WTC11 (cell line): ENCODE results near the gene KDM2B. TPM values are rescaled to one million over a fixed set of nuclear protein-coding genes. Genes with fewer than 3 reads are reported as not detected.

ENCODE experiments used
- ATAC-seq: fragments of 200-7000 bp; cut with Tn5 transposase; 2 replicates; pipeline ENCODE4 v1.10.0; 2021; ENCODE audit warnings: mild to moderate bottlenecking, moderate library complexity
- CTCF ChIA-PET: fragments of 300-600 bp; sonication (Branson Sonifier 250); formaldehyde crosslinking; loops from one replicate; lab custom pipeline; 2021; ENCODE audit warnings: antibody characterized with exemption; lab: Charles Lee
- POLR2A ChIA-PET: fragments of 350-600 bp; sonication (Branson Sonifier 250); formaldehyde crosslinking; loops from one replicate; lab custom pipeline; 2021; ENCODE audit warnings: antibody characterized with exemption; lab: Charles Lee
- DNase-seq: peaks from one replicate; pipeline ENCODE4 v3.0.0; 2021; ENCODE audit warnings: low spot score
- H3K27ac Mint-ChIP-seq: 2 replicates; pipeline ENCODE4 v1.8.0; 2021; ENCODE audit warnings: mixed read lengths
- H3K27me3 Mint-ChIP-seq: 2 replicates; pipeline ENCODE4 v1.8.0; 2021; ENCODE audit warnings: low read depth, mild to moderate bottlenecking, moderate library complexity, mixed read lengths
- H3K36me3 Mint-ChIP-seq: 2 replicates; pipeline ENCODE4 v1.8.0; 2021; ENCODE audit warnings: mixed read lengths
- H3K4me1 Mint-ChIP-seq: 2 replicates; pipeline ENCODE4 v1.8.0; 2022; ENCODE audit warnings: mixed read lengths
- H3K4me3 Mint-ChIP-seq: 2 replicates; pipeline ENCODE4 v1.8.0; 2021; ENCODE audit warnings: mild to moderate bottlenecking, moderate library complexity, mixed read lengths
- H3K9me3 Mint-ChIP-seq: 2 replicates; pipeline ENCODE4 v1.8.0; 2021; ENCODE audit warnings: mixed read lengths
- CREM ChIP-seq: sonication (generic); formaldehyde crosslinking; IDR thresholded peaks from 2 replicates; pipeline ENCODE4 v1.8.1; 2022; ENCODE audit warnings: mild to moderate bottlenecking, missing genetic modification reagents, moderate library complexity
- EMX1 ChIP-seq: fragments of 250-450 bp; sonication (Bioruptor Pico); IDR thresholded peaks from 2 replicates; pipeline ENCODE4 v1.8.0; 2021; ENCODE audit warnings: mild to moderate bottlenecking
- ETV6 ChIP-seq: sonication (generic); formaldehyde crosslinking; IDR thresholded peaks from 2 replicates; pipeline ENCODE4 v1.8.1; 2022; ENCODE audit warnings: mild to moderate bottlenecking, missing genetic modification reagents
- GTF2I ChIP-seq: fragments of 250-450 bp; sonication (Bioruptor Pico); conservative IDR thresholded peaks from 2 replicates; pipeline ENCODE4 v1.4.0; 2021; ENCODE audit warnings: mild to moderate bottlenecking
- IRF2 ChIP-seq: sonication (generic); formaldehyde crosslinking; IDR thresholded peaks from 2 replicates; pipeline ENCODE4 v1.8.0; 2022; ENCODE audit warnings: low read depth, missing genetic modification reagents, borderline replicate concordance
- NFATC4 ChIP-seq: fragments of 250-450 bp; sonication (Bioruptor Pico); IDR thresholded peaks from 2 replicates; pipeline ENCODE4 v1.9.0; 2021; ENCODE audit warnings: mild to moderate bottlenecking
- NFYB ChIP-seq: sonication (generic); formaldehyde crosslinking; conservative IDR thresholded peaks from 2 replicates; pipeline ENCODE4 v1.8.0; 2022; ENCODE audit warnings: low read depth, missing genetic modification reagents
- NR3C1 ChIP-seq: sonication (generic); formaldehyde crosslinking; conservative IDR thresholded peaks from 2 replicates; pipeline ENCODE4 v1.8.1; 2023; ENCODE audit warnings: low read depth, mild to moderate bottlenecking, missing genetic modification reagents
- PRRX2 ChIP-seq: fragments of 250-450 bp; sonication (Bioruptor Pico); IDR thresholded peaks from 2 replicates; pipeline ENCODE4 v1.8.0; 2021; ENCODE audit warnings: mild to moderate bottlenecking
- SP1 ChIP-seq: sonication (generic); formaldehyde crosslinking; conservative IDR thresholded peaks from 2 replicates; pipeline ENCODE4 v1.8.1; 2022; ENCODE audit warnings: missing genetic modification reagents
- TP53 ChIP-seq: sonication (generic); formaldehyde crosslinking; IDR thresholded peaks from 2 replicates; pipeline ENCODE4 v1.8.1; 2023; ENCODE audit warnings: mild to moderate bottlenecking, missing genetic modification reagents
- ZBTB21 ChIP-seq: sonication (generic); formaldehyde crosslinking; IDR thresholded peaks from 2 replicates; pipeline ENCODE4 v1.8.1; 2023; ENCODE audit warnings: mild to moderate bottlenecking, missing genetic modification reagents, borderline replicate concordance
- ZNF121 ChIP-seq: sonication (generic); formaldehyde crosslinking; IDR thresholded peaks from 2 replicates; pipeline ENCODE4 v1.8.0; 2023; ENCODE audit warnings: missing genetic modification reagents
- ZNF138 ChIP-seq: sonication (generic); formaldehyde crosslinking; conservative IDR thresholded peaks from 2 replicates; pipeline ENCODE4 v1.8.1; 2022; ENCODE audit warnings: mild to moderate bottlenecking, moderate library complexity, missing genetic modification reagents
- ZNF219 ChIP-seq: sonication (generic); formaldehyde crosslinking; IDR thresholded peaks from 2 replicates; pipeline ENCODE4 v1.8.0; 2023; ENCODE audit warnings: missing genetic modification reagents, mild to moderate bottlenecking, borderline replicate concordance
- ZNF396 ChIP-seq: fragments of 250-450 bp; sonication (Bioruptor Pico); IDR thresholded peaks from 2 replicates; pipeline ENCODE4 v1.8.0; 2021; ENCODE audit warnings: mild to moderate bottlenecking, moderate library complexity, borderline replicate concordance
- total RNA-seq: library from RNA; stranded (reverse); gene quantifications from 3 replicates; pipeline ENCODE4 v1.2.3, GENCODE V29; 2021
- TF ChIP-seq, protein P1 (sequence below): sonication (generic); formaldehyde crosslinking; IDR thresholded peaks from 2 replicates; pipeline ENCODE4 v1.8.1; 2022; ENCODE audit warnings: low read depth, mild to moderate bottlenecking, moderate library complexity, missing genetic modification reagents, borderline replicate concordance
- TF ChIP-seq, protein P2 (sequence below): sonication (generic); formaldehyde crosslinking; conservative IDR thresholded peaks from 2 replicates; pipeline ENCODE4 v1.8.1; 2022; ENCODE audit warnings: mild to moderate bottlenecking, missing genetic modification reagents
- TF ChIP-seq, protein P3 (sequence below): fragments of 250-450 bp; sonication (Bioruptor Pico); IDR thresholded peaks from 2 replicates; pipeline ENCODE4 v1.8.0; 2021; ENCODE audit warnings: mild to moderate bottlenecking
- TF ChIP-seq, protein P4 (sequence below): sonication (generic); formaldehyde crosslinking; IDR thresholded peaks from 2 replicates; pipeline ENCODE4 v1.8.0; 2022; ENCODE audit warnings: mild to moderate bottlenecking, missing genetic modification reagents
- TF ChIP-seq, protein P5 (sequence below): sonication (generic); formaldehyde crosslinking; IDR thresholded peaks from 2 replicates; pipeline ENCODE4 v1.8.1; 2023; ENCODE audit warnings: mild to moderate bottlenecking, moderate library complexity, missing genetic modification reagents
- TF ChIP-seq, protein P6 (sequence below): sonication (generic); formaldehyde crosslinking; IDR thresholded peaks from 2 replicates; pipeline ENCODE4 v1.8.1; 2023; ENCODE audit warnings: mild to moderate bottlenecking, missing genetic modification reagents, borderline replicate concordance
- TF ChIP-seq, protein P7 (sequence below): fragments of 250-450 bp; sonication (Bioruptor Pico); IDR thresholded peaks from 2 replicates; pipeline ENCODE4 v1.9.0; 2021; ENCODE audit warnings: mild to moderate bottlenecking

Gene KDM2B
- total RNA-seq, 1 experiment from 2014 or later: 147 TPM

DNA sequence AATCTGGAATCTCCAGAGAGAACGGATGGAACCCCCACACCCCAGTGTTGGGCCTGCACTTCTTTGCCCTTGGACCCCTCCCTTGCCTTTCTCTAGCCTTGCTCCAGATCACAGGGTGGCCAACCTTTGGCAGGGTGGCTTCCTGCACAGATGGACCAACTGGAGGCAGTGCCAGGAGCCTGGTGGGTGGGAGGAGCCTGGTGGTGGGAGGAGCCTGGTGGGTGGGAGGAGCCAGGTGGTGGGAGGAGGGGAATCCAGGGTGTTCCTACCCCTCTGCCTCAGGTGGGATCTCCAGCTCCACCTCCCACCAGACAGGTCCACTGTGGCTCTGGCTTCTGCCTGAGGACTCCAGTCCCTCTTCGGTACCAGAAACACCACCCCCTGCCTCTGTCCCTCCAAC lies 30.5 kb upstream of the KDM2B start (continued):
- TF ChIP-seq IRF2 (CRISPR knock-in tag) (no peak), ZNF138 (no peak)

DNA sequence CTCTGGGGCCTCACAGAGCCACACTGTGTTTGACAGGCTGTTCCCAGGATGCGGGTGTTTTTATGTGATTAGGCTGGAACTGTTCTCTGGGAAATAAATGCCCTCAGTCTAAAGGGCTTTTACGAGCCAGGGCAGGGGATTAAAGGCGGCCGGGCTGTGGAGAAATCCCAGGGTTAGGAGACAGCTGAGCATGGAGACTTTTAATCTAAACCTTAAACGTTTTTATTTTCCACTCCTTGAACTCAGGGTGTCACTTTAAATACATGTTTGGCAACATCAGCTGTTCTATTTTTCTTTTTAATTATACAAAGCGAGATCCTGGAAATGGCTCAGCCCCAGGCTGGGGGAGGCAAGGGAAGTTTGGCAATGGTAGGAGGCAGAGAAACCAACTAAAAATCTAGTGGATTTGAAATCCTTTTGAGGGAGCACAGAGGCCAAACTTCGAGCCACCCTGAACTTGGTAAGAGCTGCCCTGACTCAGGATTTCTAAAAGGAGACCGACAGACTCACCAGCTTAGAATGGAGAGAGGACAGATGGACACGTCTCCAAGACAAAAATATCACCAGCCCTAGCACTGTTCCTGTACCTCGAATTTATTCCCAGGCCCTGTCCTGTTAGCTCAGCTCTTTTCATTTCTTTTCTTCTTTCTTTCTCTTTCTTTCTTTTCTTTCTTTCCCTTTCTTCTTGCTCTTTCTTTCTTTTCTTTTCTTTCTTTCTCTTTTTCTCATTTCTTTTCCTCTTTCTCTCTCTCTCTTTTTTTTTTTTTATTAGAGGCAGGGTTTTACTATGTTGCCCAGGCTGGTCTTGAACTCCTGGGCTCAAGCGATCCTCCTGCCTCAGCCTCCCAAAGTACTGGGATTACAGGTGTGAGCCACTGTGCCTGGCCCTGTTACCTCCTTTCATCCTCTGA lies 29.7 kb upstream of the KDM2B start:
- H3K4me3 Mint-ChIP-seq: no peak overlapping the region
- peak overlapping the region; percentile 61; the same call in 1 of the 2 replicates for H3K27ac Mint-ChIP-seq
- POLR2A ChIA-PET: interaction anchor here (0.7 to 1.6 kb wide), 5 partner anchors 19 to 34 kb away, joined by 3 to 5 read pairs (median 4); partner anchors contain the start of gene KDM2B
- TF ChIP-seq, protein P1, sequence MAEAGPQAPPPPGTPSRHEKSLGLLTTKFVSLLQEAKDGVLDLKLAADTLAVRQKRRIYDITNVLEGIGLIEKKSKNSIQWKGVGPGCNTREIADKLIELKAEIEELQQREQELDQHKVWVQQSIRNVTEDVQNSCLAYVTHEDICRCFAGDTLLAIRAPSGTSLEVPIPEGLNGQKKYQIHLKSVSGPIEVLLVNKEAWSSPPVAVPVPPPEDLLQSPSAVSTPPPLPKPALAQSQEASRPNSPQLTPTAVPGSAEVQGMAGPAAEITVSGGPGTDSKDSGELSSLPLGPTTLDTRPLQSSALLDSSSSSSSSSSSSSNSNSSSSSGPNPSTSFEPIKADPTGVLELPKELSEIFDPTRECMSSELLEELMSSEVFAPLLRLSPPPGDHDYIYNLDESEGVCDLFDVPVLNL (CRISPR knock-in tag): no peak
- TF ChIP-seq TP53 (CRISPR knock-in tag): no peak
- TF ChIP-seq ZNF396 (CRISPR knock-in tag): no peak
- TF ChIP-seq GTF2I (CRISPR knock-in tag): no peak
- TF ChIP-seq PRRX2: no peak
- TF ChIP-seq ETV6 (CRISPR knock-in tag): no peak
- TF ChIP-seq, protein P2, sequence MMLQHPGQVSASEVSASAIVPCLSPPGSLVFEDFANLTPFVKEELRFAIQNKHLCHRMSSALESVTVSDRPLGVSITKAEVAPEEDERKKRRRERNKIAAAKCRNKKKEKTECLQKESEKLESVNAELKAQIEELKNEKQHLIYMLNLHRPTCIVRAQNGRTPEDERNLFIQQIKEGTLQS (CRISPR knock-in tag): no peak
- TF ChIP-seq ZNF219 (CRISPR knock-in tag): no peak
- H3K9me3 Mint-ChIP-seq: peaks cover 5% of the 10 kb centered on the region; the same call in 1 of the 2 replicates
- H3K27me3 Mint-ChIP-seq: no peaks in the 10 kb centered on the region
- H3K4me1 Mint-ChIP-seq: peaks cover 21% of the 10 kb centered on the region
- DNase-seq (no peak), ATAC-seq (no peak)
- CTCF ChIA-PET: interaction anchor here (1.3 to 2.2 kb wide), 3 partner anchors 9 to 58 kb away, joined by 5 to 8 read pairs (median 5); partner anchors contain the start of gene ORAI1
- no peaks in the 10 kb centered on the region for H3K36me3 Mint-ChIP-seq

DNA sequence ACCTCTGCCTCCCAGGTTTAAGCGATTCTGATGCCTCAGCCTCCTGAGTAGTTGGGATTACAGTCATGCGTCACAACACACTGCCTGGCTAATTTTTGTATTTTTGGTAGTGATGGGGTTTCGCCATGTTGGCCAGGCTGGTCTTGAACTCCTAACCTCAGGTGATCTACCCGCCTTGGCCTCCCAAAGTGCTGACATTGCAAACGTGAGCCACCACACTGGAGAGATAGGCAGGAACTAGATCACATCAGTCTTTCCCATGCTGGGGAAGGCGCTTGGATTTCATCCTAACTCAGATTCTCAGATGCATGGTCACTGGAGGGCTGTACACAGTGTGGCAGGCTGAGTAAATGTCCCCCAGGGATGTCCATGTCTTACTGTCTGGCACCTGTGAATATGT lies 27.5 kb upstream of the KDM2B start:
- Mint-ChIP-seq H3K27me3 (no peaks in the 10 kb centered on the region; the same call in 1 of the 2 replicates), H3K4me3 (no peak overlapping the region), H3K36me3 (no peaks in the 10 kb centered on the region), H3K27ac (no peak overlapping the region; the same call in 1 of the 2 replicates), H3K4me1 (peaks cover 14% of the 10 kb centered on the region), H3K9me3 (peaks cover 5% of the 10 kb centered on the region; the same call in 1 of the 2 replicates)
- POLR2A ChIA-PET: no interaction called here
- no peak for ATAC-seq
- no peak for DNase-seq
- CTCF ChIA-PET: no interaction called here
- TF ChIP-seq, protein P3, sequence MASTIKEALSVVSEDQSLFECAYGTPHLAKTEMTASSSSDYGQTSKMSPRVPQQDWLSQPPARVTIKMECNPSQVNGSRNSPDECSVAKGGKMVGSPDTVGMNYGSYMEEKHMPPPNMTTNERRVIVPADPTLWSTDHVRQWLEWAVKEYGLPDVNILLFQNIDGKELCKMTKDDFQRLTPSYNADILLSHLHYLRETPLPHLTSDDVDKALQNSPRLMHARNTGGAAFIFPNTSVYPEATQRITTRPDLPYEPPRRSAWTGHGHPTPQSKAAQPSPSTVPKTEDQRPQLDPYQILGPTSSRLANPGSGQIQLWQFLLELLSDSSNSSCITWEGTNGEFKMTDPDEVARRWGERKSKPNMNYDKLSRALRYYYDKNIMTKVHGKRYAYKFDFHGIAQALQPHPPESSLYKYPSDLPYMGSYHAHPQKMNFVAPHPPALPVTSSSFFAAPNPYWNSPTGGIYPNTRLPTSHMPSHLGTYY (CRISPR knock-in tag): no peak
- TF ChIP-seq NFATC4 (no peak), CREM (CRISPR knock-in tag) (no peak), NFYB (CRISPR knock-in tag) (no peak), ZNF121 (CRISPR knock-in tag) (no peak), EMX1 (CRISPR knock-in tag) (no peak), ETV6 (CRISPR knock-in tag) (no peak), NR3C1 (CRISPR knock-in tag) (no peak), SP1 (CRISPR knock-in tag) (no peak), ZBTB21 (CRISPR knock-in tag) (no peak), ZNF396 (CRISPR knock-in tag) (no peak)
- TF ChIP-seq, protein P4, sequence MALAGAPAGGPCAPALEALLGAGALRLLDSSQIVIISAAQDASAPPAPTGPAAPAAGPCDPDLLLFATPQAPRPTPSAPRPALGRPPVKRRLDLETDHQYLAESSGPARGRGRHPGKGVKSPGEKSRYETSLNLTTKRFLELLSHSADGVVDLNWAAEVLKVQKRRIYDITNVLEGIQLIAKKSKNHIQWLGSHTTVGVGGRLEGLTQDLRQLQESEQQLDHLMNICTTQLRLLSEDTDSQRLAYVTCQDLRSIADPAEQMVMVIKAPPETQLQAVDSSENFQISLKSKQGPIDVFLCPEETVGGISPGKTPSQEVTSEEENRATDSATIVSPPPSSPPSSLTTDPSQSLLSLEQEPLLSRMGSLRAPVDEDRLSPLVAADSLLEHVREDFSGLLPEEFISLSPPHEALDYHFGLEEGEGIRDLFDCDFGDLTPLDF (CRISPR knock-in tag): no peak
- TF ChIP-seq, protein P5, sequence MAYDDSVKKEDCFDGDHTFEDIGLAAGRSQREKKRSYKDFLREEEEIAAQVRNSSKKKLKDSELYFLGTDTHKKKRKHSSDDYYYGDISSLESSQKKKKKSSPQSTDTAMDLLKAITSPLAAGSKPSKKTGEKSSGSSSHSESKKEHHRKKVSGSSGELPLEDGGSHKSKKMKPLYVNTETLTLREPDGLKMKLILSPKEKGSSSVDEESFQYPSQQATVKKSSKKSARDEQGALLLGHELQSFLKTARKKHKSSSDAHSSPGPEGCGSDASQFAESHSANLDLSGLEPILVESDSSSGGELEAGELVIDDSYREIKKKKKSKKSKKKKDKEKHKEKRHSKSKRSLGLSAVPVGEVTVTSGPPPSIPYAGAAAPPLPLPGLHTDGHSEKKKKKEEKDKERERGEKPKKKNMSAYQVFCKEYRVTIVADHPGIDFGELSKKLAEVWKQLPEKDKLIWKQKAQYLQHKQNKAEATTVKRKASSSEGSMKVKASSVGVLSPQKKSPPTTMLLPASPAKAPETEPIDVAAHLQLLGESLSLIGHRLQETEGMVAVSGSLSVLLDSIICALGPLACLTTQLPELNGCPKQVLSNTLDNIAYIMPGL (CRISPR knock-in tag): no peak
- TF ChIP-seq, protein P6, sequence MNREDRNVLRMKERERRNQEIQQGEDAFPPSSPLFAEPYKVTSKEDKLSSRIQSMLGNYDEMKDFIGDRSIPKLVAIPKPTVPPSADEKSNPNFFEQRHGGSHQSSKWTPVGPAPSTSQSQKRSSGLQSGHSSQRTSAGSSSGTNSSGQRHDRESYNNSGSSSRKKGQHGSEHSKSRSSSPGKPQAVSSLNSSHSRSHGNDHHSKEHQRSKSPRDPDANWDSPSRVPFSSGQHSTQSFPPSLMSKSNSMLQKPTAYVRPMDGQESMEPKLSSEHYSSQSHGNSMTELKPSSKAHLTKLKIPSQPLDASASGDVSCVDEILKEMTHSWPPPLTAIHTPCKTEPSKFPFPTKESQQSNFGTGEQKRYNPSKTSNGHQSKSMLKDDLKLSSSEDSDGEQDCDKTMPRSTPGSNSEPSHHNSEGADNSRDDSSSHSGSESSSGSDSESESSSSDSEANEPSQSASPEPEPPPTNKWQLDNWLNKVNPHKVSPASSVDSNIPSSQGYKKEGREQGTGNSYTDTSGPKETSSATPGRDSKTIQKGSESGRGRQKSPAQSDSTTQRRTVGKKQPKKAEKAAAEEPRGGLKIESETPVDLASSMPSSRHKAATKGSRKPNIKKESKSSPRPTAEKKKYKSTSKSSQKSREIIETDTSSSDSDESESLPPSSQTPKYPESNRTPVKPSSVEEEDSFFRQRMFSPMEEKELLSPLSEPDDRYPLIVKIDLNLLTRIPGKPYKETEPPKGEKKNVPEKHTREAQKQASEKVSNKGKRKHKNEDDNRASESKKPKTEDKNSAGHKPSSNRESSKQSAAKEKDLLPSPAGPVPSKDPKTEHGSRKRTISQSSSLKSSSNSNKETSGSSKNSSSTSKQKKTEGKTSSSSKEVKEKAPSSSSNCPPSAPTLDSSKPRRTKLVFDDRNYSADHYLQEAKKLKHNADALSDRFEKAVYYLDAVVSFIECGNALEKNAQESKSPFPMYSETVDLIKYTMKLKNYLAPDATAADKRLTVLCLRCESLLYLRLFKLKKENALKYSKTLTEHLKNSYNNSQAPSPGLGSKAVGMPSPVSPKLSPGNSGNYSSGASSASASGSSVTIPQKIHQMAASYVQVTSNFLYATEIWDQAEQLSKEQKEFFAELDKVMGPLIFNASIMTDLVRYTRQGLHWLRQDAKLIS (CRISPR knock-in tag): no peak
- TF ChIP-seq, protein P7, sequence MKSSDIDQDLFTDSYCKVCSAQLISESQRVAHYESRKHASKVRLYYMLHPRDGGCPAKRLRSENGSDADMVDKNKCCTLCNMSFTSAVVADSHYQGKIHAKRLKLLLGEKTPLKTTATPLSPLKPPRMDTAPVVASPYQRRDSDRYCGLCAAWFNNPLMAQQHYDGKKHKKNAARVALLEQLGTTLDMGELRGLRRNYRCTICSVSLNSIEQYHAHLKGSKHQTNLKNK (CRISPR knock-in tag): no peak
